ENCODE data around the gene KCTD21.

DNA sequence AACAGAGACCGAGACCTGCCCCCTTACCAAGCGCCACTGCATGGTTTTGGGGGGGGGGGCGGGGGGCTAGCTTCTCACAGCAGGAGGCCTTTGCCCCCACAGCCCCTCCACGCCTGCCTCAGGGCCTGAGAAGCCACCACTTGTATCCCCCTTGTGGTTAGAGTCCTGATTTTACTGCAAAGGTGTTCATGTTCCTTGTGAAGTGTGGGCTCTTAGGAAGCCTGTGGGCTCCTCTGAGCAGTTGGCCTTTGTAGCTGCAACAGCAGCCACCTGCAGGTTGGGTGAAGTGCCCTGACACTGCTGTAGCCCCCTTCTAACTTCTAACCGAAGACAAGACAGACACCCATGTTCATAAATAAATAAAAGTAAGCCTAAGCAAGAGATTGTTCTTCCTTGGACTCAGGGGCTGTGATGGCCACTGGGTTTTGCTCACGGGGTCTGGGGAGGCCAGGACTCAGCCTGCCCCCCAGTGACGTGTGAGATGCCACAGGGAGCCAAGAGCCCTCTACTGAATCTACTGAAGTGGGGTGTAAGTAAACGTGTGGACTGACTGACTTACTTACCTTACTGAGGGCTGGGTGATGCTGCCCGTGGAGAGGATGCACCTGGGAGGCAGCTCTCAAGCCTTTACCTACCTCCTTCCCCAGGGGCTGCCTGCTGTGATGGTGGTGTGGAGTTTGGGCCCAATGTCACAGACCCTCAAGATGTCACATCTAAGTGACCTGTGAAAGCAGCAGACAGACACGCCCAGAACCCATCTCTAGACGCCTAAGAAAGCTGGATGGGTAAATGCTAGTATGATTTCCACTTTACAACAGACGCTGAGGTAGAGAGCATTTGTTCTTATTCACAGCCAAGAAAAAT is 26.1 kb upstream of the KCTD21 start:
- TF ChIP-seq, protein P1, sequence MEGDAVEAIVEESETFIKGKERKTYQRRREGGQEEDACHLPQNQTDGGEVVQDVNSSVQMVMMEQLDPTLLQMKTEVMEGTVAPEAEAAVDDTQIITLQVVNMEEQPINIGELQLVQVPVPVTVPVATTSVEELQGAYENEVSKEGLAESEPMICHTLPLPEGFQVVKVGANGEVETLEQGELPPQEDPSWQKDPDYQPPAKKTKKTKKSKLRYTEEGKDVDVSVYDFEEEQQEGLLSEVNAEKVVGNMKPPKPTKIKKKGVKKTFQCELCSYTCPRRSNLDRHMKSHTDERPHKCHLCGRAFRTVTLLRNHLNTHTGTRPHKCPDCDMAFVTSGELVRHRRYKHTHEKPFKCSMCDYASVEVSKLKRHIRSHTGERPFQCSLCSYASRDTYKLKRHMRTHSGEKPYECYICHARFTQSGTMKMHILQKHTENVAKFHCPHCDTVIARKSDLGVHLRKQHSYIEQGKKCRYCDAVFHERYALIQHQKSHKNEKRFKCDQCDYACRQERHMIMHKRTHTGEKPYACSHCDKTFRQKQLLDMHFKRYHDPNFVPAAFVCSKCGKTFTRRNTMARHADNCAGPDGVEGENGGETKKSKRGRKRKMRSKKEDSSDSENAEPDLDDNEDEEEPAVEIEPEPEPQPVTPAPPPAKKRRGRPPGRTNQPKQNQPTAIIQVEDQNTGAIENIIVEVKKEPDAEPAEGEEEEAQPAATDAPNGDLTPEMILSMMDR (IDR thresholded peaks at IDR 0.05) = no peak
- no peak for TF ChIP-seq POLR2A (IDR thresholded peaks at IDR 0.05)
